OCI-LY3 (cell line): ENCODE measurements around the gene SIPA1.

ENCODE experiments used
- H2AFZ ChIP-seq: fragments of 200-600, 300-600 bp; shearing (Covaris generic); 2 replicates; pipeline ENCODE4 v1.6.0; 2014; ENCODE audit warnings: antibody characterized with exemption, low read depth, low read length
- H3K27ac ChIP-seq: fragments of 200-600, 300-600 bp; sonication (generic); 2 replicates; pipeline ENCODE4 v1.5.1; 2014; ENCODE audit warnings: mild to moderate bottlenecking, low read length, moderate library complexity, mixed read lengths
- H3K27me3 ChIP-seq: fragments of 200-600, 300-600 bp; sonication (generic); 2 replicates; pipeline ENCODE4 v1.6.1; 2014; ENCODE audit warnings: low read depth, low read length, mixed read lengths
- H3K36me3 ChIP-seq: fragments of 200-600, 300-600 bp; sonication (generic); replicated peaks from 2 replicates; pipeline ENCODE3; 2014; ENCODE audit warnings: low read depth, low read length, mixed read lengths
- H3K4me1 ChIP-seq: fragments of 300-600, 200-600 bp; sonication (generic); 2 replicates; pipeline ENCODE4 v1.6.1; 2014; ENCODE audit warnings: low read length, mixed read lengths
- H3K4me2 ChIP-seq: fragments of 200-600, 300-600 bp; sonication (generic); 2 replicates; pipeline ENCODE4 v1.6.1; 2014; ENCODE audit warnings: low read length, mixed read lengths
- H3K4me3 ChIP-seq: fragments of 300-600, 200-600 bp; sonication (generic); 2 replicates; pipeline ENCODE4 v1.5.1; 2014; ENCODE audit warnings: antibody characterized with exemption, mild to moderate bottlenecking, low read length, moderate library complexity
- H3K79me2 ChIP-seq: fragments of 300-600, 200-600 bp; shearing (Covaris generic); 2 replicates; pipeline ENCODE4 v1.6.1; 2014; ENCODE audit warnings: mild to moderate bottlenecking, low read length, mixed read lengths
- H3K9ac ChIP-seq: fragments of 300-600, 200-600 bp; shearing (Covaris generic); 2 replicates; pipeline ENCODE4 v1.6.0; 2014; ENCODE audit warnings: mild to moderate bottlenecking, low read length, moderate library complexity
- H3K9me3 ChIP-seq: fragments of 200-600, 300-600 bp; shearing (Covaris generic); 2 replicates; pipeline ENCODE4 v1.6.1; 2014; ENCODE audit warnings: low read length, mixed read lengths; ENCODE audit not compliant: insufficient read depth
- H4K20me1 ChIP-seq: fragments of 200-600, 300-600 bp; sonication (generic); 2 replicates; pipeline ENCODE4 v1.6.1; 2016; ENCODE audit warnings: low read length, mixed read lengths; ENCODE audit not compliant: insufficient read depth
- EZH2phosphoT487 ChIP-seq: fragments of 200-600 bp; shearing (Covaris generic); IDR thresholded peaks from 2 replicates; pipeline ENCODE4 v1.6.1; 2018; ENCODE audit warnings: antibody characterized with exemption, mixed run types, low read depth
- TF ChIP-seq, protein P1 (sequence below): fragments of 200-600, 300-600 bp; sonication (generic); IDR thresholded peaks from 2 replicates; pipeline ENCODE4 v1.5.1; 2014; ENCODE audit warnings: antibody characterized with exemption, low read length, low read depth

The SIPA1 gene

GRCh38 chr11:65616575-65617001, 21.3 kb upstream of the SIPA1 start:
- Histone ChIP-seq H3K79me2 (peaks cover 66% of the 10 kb centered on the region), H3K9ac (peak overlapping the region; percentile 82), H2AFZ (no peak overlapping the region), H3K4me1 (peaks cover 31% of the 10 kb centered on the region), H3K27ac (peak overlapping the region; percentile 76), H3K4me3 (peak overlapping the region; percentile 79), H4K20me1 (peaks cover 9% of the 10 kb centered on the region; the same call in 1 of the 2 replicates), H3K9me3 (no peaks in the 10 kb centered on the region), H3K36me3 (peaks cover 35% of the 10 kb centered on the region), H3K27me3 (no peaks in the 10 kb centered on the region), H3K4me2 (peak overlapping the region; percentile 100)
- TF ChIP-seq EZH2phosphoT487, result no peak
- TF ChIP-seq, protein P1, sequence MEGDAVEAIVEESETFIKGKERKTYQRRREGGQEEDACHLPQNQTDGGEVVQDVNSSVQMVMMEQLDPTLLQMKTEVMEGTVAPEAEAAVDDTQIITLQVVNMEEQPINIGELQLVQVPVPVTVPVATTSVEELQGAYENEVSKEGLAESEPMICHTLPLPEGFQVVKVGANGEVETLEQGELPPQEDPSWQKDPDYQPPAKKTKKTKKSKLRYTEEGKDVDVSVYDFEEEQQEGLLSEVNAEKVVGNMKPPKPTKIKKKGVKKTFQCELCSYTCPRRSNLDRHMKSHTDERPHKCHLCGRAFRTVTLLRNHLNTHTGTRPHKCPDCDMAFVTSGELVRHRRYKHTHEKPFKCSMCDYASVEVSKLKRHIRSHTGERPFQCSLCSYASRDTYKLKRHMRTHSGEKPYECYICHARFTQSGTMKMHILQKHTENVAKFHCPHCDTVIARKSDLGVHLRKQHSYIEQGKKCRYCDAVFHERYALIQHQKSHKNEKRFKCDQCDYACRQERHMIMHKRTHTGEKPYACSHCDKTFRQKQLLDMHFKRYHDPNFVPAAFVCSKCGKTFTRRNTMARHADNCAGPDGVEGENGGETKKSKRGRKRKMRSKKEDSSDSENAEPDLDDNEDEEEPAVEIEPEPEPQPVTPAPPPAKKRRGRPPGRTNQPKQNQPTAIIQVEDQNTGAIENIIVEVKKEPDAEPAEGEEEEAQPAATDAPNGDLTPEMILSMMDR, result no peak

DNA sequence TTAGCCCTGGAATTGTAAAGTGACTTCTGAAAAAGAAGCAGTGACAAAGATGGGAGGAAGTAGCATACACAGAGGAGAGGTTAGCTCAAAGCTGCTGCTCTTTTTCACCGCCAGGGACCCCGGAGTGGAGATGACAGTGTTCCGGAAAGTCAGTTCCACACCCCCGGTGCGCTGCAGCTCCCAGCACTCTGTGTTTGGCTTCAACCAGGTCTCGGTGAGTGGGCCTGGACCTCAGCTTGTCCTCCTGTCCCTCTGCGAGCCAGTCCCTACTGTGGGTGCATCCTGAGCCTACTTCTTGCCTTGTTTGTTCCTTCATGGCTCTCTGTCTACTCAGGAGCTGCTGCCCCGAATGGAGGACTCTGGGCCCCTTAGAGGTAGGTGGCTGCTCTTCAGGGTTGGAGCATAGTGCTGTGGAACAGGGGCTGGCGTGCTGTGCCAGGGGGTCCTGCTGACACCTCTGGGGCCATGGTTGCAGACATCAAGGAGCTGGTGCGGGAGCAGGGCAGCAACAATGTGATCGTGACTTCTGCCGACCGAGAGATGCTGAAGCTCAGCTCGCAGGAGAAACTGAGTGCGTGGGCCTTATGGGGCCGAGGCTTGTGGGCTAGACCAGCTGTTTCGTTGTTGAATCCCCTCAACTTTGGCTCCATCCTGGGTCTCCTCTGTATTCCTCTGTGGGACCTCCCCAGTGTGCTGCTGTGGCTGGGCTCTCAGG, 20.6 kb upstream of the SIPA1 start:
- Histone ChIP-seq H3K4me2 (peak overlapping the region; percentile 100), H3K9ac (peak overlapping the region; percentile 82; the same call in 1 of the 2 replicates), H3K9me3 (no peaks in the 10 kb centered on the region), H3K27ac (no peak overlapping the region; the same call in 1 of the 2 replicates), H3K4me3 (peak overlapping the region; percentile 79), H3K27me3 (no peaks in the 10 kb centered on the region), H4K20me1 (peaks cover 9% of the 10 kb centered on the region; the same call in 1 of the 2 replicates), H2AFZ (no peak overlapping the region), H3K4me1 (peaks cover 30% of the 10 kb centered on the region), H3K79me2 (peaks cover 59% of the 10 kb centered on the region), H3K36me3 (peaks cover 39% of the 10 kb centered on the region)
- TF ChIP-seq, protein P1, result no peak
- no peak for TF ChIP-seq EZH2phosphoT487

DNA sequence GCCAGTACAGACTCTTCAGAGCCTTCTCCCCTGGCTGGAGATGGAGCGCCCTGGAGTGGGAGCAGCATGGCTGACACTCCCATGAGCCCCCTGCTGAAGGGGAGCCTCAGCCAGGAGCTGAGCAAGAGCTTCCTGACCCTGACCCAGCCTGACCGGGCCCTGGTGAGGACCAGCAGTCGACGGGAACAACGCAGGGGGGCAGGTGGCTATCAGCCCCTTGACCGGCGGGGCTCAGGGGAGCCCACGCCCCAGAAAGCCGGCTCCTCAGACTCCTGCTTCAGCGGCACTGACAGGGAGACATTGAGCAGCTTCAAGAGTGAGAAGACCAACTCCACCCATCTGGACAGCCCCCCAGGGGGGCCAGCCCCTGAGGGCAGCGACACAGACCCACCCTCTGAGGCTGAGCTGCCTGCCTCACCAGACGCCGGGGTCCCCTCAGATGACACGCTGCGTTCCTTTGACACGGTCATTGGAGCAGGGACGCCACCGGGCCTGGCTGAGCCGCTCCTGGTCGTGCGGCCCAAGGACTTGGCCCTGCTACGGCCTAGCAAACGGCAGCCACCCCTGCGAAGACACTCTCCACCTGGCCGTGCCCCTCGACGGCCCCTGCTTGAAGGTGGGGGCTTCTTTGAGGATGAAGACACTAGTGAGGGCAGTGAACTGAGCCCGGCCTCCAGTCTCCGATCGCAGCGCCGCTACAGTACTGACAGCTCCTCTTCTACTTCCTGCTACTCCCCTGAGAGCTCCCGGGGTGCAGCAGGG, 19.7 kb upstream of the SIPA1 start:
- TF ChIP-seq EZH2phosphoT487, result no peak
- TF ChIP-seq, protein P1, result no peak
- peaks cover 43% of the 10 kb centered on the region for H3K36me3 ChIP-seq
- peaks cover 21% of the 10 kb centered on the region for H3K4me1 ChIP-seq
- no peaks in the 10 kb centered on the region for H3K9me3 ChIP-seq
- no peak overlapping the region for H2AFZ ChIP-seq
- no peak overlapping the region for H3K4me2 ChIP-seq
- H3K4me3 ChIP-seq, result no peak overlapping the region
- no peak overlapping the region for H3K27ac ChIP-seq
- no peak overlapping the region for H3K9ac ChIP-seq
- no peaks in the 10 kb centered on the region for H3K27me3 ChIP-seq
- H4K20me1 ChIP-seq, result peaks cover 9% of the 10 kb centered on the region; the same call in 1 of the 2 replicates
- peaks cover 50% of the 10 kb centered on the region for H3K79me2 ChIP-seq

GRCh38 chr11:65618763-65619162, 19.1 kb upstream of the SIPA1 start:
- H3K27me3 ChIP-seq, result no peaks in the 10 kb centered on the region
- peaks cover 9% of the 10 kb centered on the region; the same call in 1 of the 2 replicates for H4K20me1 ChIP-seq
- H3K9ac ChIP-seq, result no peak overlapping the region
- peaks cover 18% of the 10 kb centered on the region for H3K4me1 ChIP-seq
- TF ChIP-seq EZH2phosphoT487, result no peak
- TF ChIP-seq, protein P1, result no peak
- H3K27ac ChIP-seq, result no peak overlapping the region
- no peak overlapping the region for H3K4me2 ChIP-seq
- H3K79me2 ChIP-seq, result peaks cover 44% of the 10 kb centered on the region
- no peak overlapping the region for H2AFZ ChIP-seq
- no peak overlapping the region for H3K4me3 ChIP-seq
- no peaks in the 10 kb centered on the region for H3K9me3 ChIP-seq
- H3K36me3 ChIP-seq, result peaks cover 47% of the 10 kb centered on the region
